Calu3 (cell line): ENCODE results near the gene CDH22. TPM values are rescaled to one million over a fixed set of nuclear protein-coding genes. Genes with fewer than 3 reads are reported as not detected.

ENCODE experiments used
- BruUV-seq: library from RNA; stranded (reverse); fragments of 400-500 nt; replicated peaks from 2 replicates; lab custom pipeline; 2021; lab: Mats Ljungman, UMichigan
- CTCF ChIA-PET: fragments of 300-600 bp; sonication (Branson Sonifier 250); formaldehyde crosslinking; loops from one replicate; lab custom pipeline; 2022; ENCODE audit warnings: antibody characterized with exemption; lab: Charles Lee
- DNase-seq: peaks from one replicate; pipeline ENCODE4 v3.0.0; 2022
- H3K27ac Mint-ChIP-seq: one replicate; pipeline ENCODE4 v1.8.0; 2022; ENCODE audit warnings: mixed read lengths; ENCODE audit not compliant: unreplicated experiment
- H3K27me3 Mint-ChIP-seq: one replicate; pipeline ENCODE4 v1.8.0; 2022; ENCODE audit warnings: mixed read lengths; ENCODE audit not compliant: unreplicated experiment
- H3K36me3 Mint-ChIP-seq: one replicate; pipeline ENCODE4 v1.8.0; 2022; ENCODE audit warnings: mild to moderate bottlenecking, moderate library complexity, mixed read lengths; ENCODE audit not compliant: insufficient read depth, unreplicated experiment
- H3K4me1 Mint-ChIP-seq: one replicate; pipeline ENCODE4 v1.8.0; 2022; ENCODE audit warnings: mild to moderate bottlenecking, low read depth, mixed read lengths; ENCODE audit not compliant: unreplicated experiment
- H3K4me3 Mint-ChIP-seq: one replicate; pipeline ENCODE4 v1.8.0; 2022; ENCODE audit warnings: mild to moderate bottlenecking, low read depth, moderate library complexity, mixed read lengths; ENCODE audit not compliant: unreplicated experiment
- H3K9me3 Mint-ChIP-seq: one replicate; pipeline ENCODE4 v1.8.0; 2022; ENCODE audit warnings: low read depth, mixed read lengths; ENCODE audit not compliant: unreplicated experiment
- intact Hi-C: fragments of 100-400 bp; cut with micrococcal nuclease; formaldehyde crosslinking; loops from one replicate; pipeline ENCODE4 v1.10.0; 2022; ENCODE audit not compliant: unreplicated experiment
- total RNA-seq: library from RNA; stranded (reverse); gene quantifications from 2 replicates; pipeline ENCODE4 v1.2.3, GENCODE V29; 2022
- TF ChIP-seq, protein P1 (sequence below): fragments of 200-600 bp; IDR thresholded peaks from one replicate; pipeline ENCODE4 v1.8.0; 2022; ENCODE audit warnings: antibody characterized with exemption; ENCODE audit not compliant: unreplicated experiment

Gene CDH22
- total RNA-seq, 1 experiment from 2014 or later = not detected

DNA sequence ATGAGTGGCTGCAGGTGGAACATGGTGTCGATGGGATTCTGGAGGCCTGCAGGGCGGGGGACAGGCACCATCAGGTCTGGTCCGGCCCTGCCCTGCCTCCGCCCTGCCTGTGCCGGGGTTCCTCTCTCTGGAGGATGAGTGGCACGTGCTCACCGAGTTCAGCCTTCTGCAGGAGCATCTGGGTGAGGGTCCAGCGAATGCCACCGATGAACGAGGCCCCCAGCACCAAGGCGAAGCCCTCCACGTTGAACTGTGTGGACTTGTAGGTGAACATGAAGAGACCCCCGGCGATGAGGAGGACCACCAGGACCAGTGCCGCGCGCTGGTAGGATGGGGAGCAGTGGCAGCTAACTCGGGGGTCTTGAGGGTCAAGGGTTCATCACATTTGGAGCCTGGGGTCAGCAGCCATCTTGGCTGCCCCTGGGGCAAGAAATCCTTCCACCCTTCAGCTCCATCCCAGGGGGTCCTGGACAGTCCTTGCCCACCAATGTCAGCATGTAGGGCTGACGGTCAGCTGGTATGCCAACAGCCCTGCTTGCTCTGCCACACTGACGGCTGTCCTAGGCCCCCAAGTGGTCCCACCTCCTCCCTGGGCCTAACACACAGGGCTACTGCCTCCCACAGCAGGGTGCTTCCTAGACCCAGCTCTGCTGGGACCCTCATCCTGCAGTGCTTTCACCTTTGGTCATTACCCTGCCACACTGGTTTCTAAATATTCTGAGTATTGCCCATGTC is 46.8 kb upstream of the CDH22 start:
- H3K27me3 Mint-ChIP-seq = no peaks in the 10 kb centered on the region
- TF ChIP-seq, protein P1, sequence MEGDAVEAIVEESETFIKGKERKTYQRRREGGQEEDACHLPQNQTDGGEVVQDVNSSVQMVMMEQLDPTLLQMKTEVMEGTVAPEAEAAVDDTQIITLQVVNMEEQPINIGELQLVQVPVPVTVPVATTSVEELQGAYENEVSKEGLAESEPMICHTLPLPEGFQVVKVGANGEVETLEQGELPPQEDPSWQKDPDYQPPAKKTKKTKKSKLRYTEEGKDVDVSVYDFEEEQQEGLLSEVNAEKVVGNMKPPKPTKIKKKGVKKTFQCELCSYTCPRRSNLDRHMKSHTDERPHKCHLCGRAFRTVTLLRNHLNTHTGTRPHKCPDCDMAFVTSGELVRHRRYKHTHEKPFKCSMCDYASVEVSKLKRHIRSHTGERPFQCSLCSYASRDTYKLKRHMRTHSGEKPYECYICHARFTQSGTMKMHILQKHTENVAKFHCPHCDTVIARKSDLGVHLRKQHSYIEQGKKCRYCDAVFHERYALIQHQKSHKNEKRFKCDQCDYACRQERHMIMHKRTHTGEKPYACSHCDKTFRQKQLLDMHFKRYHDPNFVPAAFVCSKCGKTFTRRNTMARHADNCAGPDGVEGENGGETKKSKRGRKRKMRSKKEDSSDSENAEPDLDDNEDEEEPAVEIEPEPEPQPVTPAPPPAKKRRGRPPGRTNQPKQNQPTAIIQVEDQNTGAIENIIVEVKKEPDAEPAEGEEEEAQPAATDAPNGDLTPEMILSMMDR = no peak
- BruUV-seq = no TSS peak
- H3K27ac Mint-ChIP-seq = no peak overlapping the region
- no peaks in the 10 kb centered on the region for H3K9me3 Mint-ChIP-seq
- H3K4me1 Mint-ChIP-seq = peaks cover 13% of the 10 kb centered on the region
- H3K4me3 Mint-ChIP-seq = no peak overlapping the region
- peaks cover 39% of the 10 kb centered on the region for H3K36me3 Mint-ChIP-seq
- DNase-seq = no peak
- CTCF ChIA-PET = no interaction called here
- intact Hi-C loops = no loop called here

DNA sequence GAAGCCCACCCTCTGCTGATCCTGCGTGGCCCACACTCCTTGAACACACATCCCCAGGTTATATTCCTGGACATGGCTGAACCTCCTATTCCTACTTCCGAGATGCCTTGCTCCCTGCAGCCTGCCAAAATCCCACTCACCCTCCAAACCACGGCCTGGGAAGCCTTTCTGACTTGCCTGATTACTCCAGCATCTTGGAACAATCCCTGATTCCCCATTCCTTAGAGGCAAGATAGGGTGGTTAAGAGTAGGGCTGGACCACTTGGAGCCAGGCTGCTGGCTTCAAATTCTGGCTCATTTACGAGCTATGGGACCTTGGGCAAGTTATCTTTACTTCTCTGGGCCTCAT is 45.9 kb upstream of the CDH22 start:
- no peaks in the 10 kb centered on the region for H3K27me3 Mint-ChIP-seq
- intact Hi-C loops = no loop called here
- H3K9me3 Mint-ChIP-seq = no peaks in the 10 kb centered on the region
- H3K36me3 Mint-ChIP-seq = peaks cover 32% of the 10 kb centered on the region
- TF ChIP-seq, protein P1 = no peak
- no peak for DNase-seq
- H3K4me1 Mint-ChIP-seq = peaks cover 13% of the 10 kb centered on the region
- CTCF ChIA-PET = no interaction called here
- H3K27ac Mint-ChIP-seq = no peak overlapping the region
- BruUV-seq = TSS peak; percentile 2
- H3K4me3 Mint-ChIP-seq = no peak overlapping the region

DNA sequence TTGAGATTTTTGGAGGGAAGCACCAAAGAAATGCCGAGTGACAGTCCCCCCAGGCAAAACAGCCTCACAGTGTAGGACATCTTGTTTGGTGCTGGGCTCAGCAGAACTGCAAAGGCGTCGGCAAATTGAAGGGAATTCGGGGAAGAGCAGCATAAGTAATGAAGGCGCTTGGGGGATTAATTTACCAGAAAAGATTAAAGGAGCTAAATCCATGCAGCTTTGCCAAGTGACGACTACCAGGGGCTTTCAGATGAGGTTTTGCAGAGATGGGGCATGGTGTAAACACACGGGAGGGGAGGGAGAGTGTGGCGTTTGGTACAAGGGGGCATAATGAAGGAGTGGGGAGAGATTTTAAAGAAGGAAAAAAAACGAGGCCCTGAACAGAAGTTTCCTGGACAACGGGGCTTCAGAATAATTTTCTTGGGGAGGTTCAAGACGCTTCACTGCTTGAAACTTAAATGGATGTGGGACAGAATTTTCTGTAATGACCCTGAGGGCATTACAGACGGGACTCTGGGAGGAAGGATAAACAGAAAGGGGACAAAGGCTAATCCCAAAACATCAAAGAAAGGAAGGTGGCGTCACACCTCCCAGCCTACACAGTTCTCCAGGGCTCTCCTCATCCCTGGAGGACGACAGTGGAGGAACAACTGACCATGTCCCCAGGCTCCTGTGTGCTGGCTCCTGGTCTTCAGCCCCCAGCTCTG is 45.4 kb upstream of the CDH22 start:
- CTCF ChIA-PET = interaction anchor here (0.6 kb wide), 1 partner anchor 657 kb away, joined by 12 read pairs; no protein-coding TSS in a partner anchor

DNA sequence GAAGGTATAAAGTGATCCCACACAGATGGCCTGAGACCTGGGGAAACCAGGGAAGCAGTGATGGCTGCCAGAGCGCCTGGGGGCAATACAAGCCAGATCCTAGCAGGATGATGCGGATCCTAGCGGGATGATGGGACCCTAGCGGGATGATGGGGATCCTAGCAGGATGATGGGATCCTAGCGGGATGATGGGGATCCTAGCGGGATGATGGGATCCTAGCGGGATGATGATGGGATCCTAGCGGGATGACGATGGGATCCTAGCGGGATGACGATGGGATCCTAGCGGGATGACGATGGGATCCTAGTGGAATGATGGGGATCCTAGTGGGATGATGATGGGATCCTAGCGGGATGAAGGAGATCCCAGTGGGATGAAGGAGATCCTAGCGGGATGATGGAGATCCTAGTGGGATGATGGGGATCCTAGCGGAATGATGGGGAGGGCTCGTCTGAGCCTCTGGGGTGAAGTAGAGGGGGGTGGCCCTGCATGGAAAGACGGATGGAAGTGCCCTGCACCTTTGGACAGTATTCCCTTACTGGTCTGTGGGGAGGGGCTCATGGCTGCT is 44.2 kb upstream of the CDH22 start:
- Mint-ChIP-seq H3K4me3 (no peak overlapping the region), H3K4me1 (peaks cover 13% of the 10 kb centered on the region), H3K27me3 (no peaks in the 10 kb centered on the region), H3K36me3 (peaks cover 37% of the 10 kb centered on the region), H3K9me3 (no peaks in the 10 kb centered on the region), H3K27ac (no peak overlapping the region)
- CTCF ChIA-PET = no interaction called here
- intact Hi-C loops = no loop called here
- no TSS peak for BruUV-seq
- TF ChIP-seq, protein P1 = no peak
- DNase-seq = no peak

More for the DNA sequence above, 45.4 kb upstream of the CDH22 start:
- Mint-ChIP-seq H3K9me3 (no peaks in the 10 kb centered on the region), H3K4me3 (no peak overlapping the region), H3K4me1 (peaks cover 13% of the 10 kb centered on the region), H3K36me3 (peaks cover 37% of the 10 kb centered on the region), H3K27me3 (no peaks in the 10 kb centered on the region), H3K27ac (no peak overlapping the region)
- no peak for DNase-seq
- no TSS peak for BruUV-seq
- TF ChIP-seq, protein P1 = no peak
- intact Hi-C loops = no loop called here
